Activated B cell treated with CpG ODN at 0.5 μM for 24 hours (primary cell): ENCODE data around the gene INPP4B. TPM values are rescaled to one million over a fixed set of nuclear protein-coding genes. Genes with fewer than 3 reads are reported as not detected.

ENCODE experiments used
- ATAC-seq: fragments of 200-7000 bp; cut with Tn5 transposase; one replicate; pipeline ENCODE4 v1.10.0; 2021; ENCODE audit warnings: low read depth, mild to moderate bottlenecking, moderate library complexity
- CTCF ChIA-PET: fragments of 350-600 bp; sonication (Branson Sonifier 250); formaldehyde crosslinking; loops from one replicate; lab custom pipeline; 2021; ENCODE audit warnings: antibody characterized with exemption; lab: Charles Lee
- POLR2A ChIA-PET: fragments of 350-600 bp; sonication (Branson Sonifier 250); formaldehyde crosslinking; loops from one replicate; lab custom pipeline; 2021; ENCODE audit warnings: antibody characterized with exemption; lab: Charles Lee
- DNase-seq: peaks from one replicate; pipeline ENCODE4 v3.0.0; 2022
- H3K27ac Mint-ChIP-seq: one replicate; pipeline ENCODE4 v1.8.0; 2020; ENCODE audit warnings: mixed read lengths
- H3K27me3 Mint-ChIP-seq: one replicate; pipeline ENCODE4 v1.8.0; 2021; ENCODE audit warnings: mixed read lengths
- H3K36me3 Mint-ChIP-seq: one replicate; pipeline ENCODE4 v1.8.0; 2021; ENCODE audit warnings: low read depth, mixed read lengths
- H3K4me1 Mint-ChIP-seq: one replicate; pipeline ENCODE4 v1.8.0; 2021; ENCODE audit warnings: mixed read lengths
- H3K4me3 Mint-ChIP-seq: one replicate; pipeline ENCODE4 v1.8.0; 2020; ENCODE audit warnings: mild to moderate bottlenecking, mixed read lengths
- H3K9me3 Mint-ChIP-seq: one replicate; pipeline ENCODE4 v1.8.0; 2020; ENCODE audit warnings: mixed read lengths
- CTCF ChIP-seq: fragments of 200-600 bp; IDR thresholded peaks from one replicate; pipeline ENCODE4 v1.8.0; 2022; ENCODE audit warnings: antibody characterized with exemption, mild to moderate bottlenecking
- intact Hi-C: fragments of 100-400 bp; cut with micrococcal nuclease; formaldehyde crosslinking; loops from one replicate; pipeline ENCODE4 v1.15.1; 2024
- total RNA-seq: library from RNA; stranded (reverse); gene quantifications from 2 replicates; pipeline ENCODE4 v1.2.3, GENCODE V29; 2022

Gene INPP4B
- total RNA-seq, 1 donor from 2014 or later = 0.11 TPM

- H3K36me3 Mint-ChIP-seq = no peaks in the 10 kb centered on the region
- no peaks in the 10 kb centered on the region for H3K4me1 Mint-ChIP-seq
- H3K4me3 Mint-ChIP-seq = no peak overlapping the region
- CTCF ChIA-PET = no interaction called here
- ATAC-seq (no peak), DNase-seq (no peak)
- H3K9me3 Mint-ChIP-seq = no peaks in the 10 kb centered on the region
- no peak overlapping the region for H3K27ac Mint-ChIP-seq
- POLR2A ChIA-PET = no interaction called here
- no peak for TF ChIP-seq CTCF
- intact Hi-C loops = loop anchor here (2.0 to 5.0 kb wide), 3 partner anchors 368 to 1414 kb away; no protein-coding TSS in a partner anchor
- H3K27me3 Mint-ChIP-seq = no peaks in the 10 kb centered on the region
Observed at GRCh38 chr4:142721187-142721586, 124.9 kb downstream of the INPP4B start.

GRCh38 chr4:142719854-142720541, 126.1 kb downstream of the INPP4B start:
- ChIA-PET CTCF (interaction anchor here (1.1 kb wide), 1 partner anchor 1413 kb away, joined by 3 read pairs; no protein-coding TSS in a partner anchor), POLR2A (no interaction called here)
- H3K4me1 Mint-ChIP-seq = no peaks in the 10 kb centered on the region
- H3K4me3 Mint-ChIP-seq = no peak overlapping the region
- ATAC-seq (no peak), DNase-seq (no peak)
- no peaks in the 10 kb centered on the region for H3K9me3 Mint-ChIP-seq
- H3K36me3 Mint-ChIP-seq = no peaks in the 10 kb centered on the region
- H3K27me3 Mint-ChIP-seq = no peaks in the 10 kb centered on the region
- no peak overlapping the region for H3K27ac Mint-ChIP-seq
- intact Hi-C loops = loop anchor here (2.0 to 5.0 kb wide), 3 partner anchors 367 to 1413 kb away; no protein-coding TSS in a partner anchor
- TF ChIP-seq CTCF = no peak

GRCh38 chr4:142718981-142719380, 127.1 kb downstream of the INPP4B start:
- H3K4me1 Mint-ChIP-seq = no peaks in the 10 kb centered on the region
- no peak overlapping the region for H3K27ac Mint-ChIP-seq
- H3K27me3 Mint-ChIP-seq = no peaks in the 10 kb centered on the region
- no peak for TF ChIP-seq CTCF
- intact Hi-C loops = no loop called here
- POLR2A ChIA-PET = no interaction called here
- CTCF ChIA-PET = no interaction called here
- no peak overlapping the region for H3K4me3 Mint-ChIP-seq
- no peaks in the 10 kb centered on the region for H3K9me3 Mint-ChIP-seq
- ATAC-seq (no peak), DNase-seq (no peak)
- H3K36me3 Mint-ChIP-seq = no peaks in the 10 kb centered on the region

- POLR2A ChIA-PET = interaction anchor here (0.6 kb wide), 1 partner anchor 150 kb away, joined by 6 read pairs; no protein-coding TSS in a partner anchor
- TF ChIP-seq CTCF = no peak
- H3K4me1 Mint-ChIP-seq = no peaks in the 10 kb centered on the region
- no peak for ATAC-seq
- H3K27me3 Mint-ChIP-seq = no peaks in the 10 kb centered on the region
- CTCF ChIA-PET = no interaction called here
- H3K36me3 Mint-ChIP-seq = no peaks in the 10 kb centered on the region
- no peak overlapping the region for H3K4me3 Mint-ChIP-seq
- intact Hi-C loops = no loop called here
- H3K27ac Mint-ChIP-seq = no peak overlapping the region
- no peaks in the 10 kb centered on the region for H3K9me3 Mint-ChIP-seq
- DNase-seq = no peak
Observed at GRCh38 chr4:142715727-142716126, 130.4 kb downstream of the INPP4B start.

GRCh38 chr4:142713282-142714030, 132.6 kb downstream of the INPP4B start:
- Mint-ChIP-seq H3K27me3 (no peaks in the 10 kb centered on the region), H3K36me3 (no peaks in the 10 kb centered on the region), H3K27ac (no peak overlapping the region), H3K9me3 (no peaks in the 10 kb centered on the region), H3K4me1 (no peaks in the 10 kb centered on the region), H3K4me3 (no peak overlapping the region)
- no peak for DNase-seq
- POLR2A ChIA-PET = no interaction called here
- no peak for TF ChIP-seq CTCF
- CTCF ChIA-PET = no interaction called here
- intact Hi-C loops = no loop called here
- ATAC-seq = no peak
